K562 (cell line): ENCODE data around the gene UBE3D. TPM values are rescaled to one million over a fixed set of nuclear protein-coding genes. Genes with fewer than 3 reads are reported as not detected.

Experiments used
- ARNT ChIP-seq, 2 experiments: fragments of 450-650 bp; IDR thresholded peaks; 2 replicates each; pipeline ENCODE4 v1.6.1; 2016; ENCODE audit warnings: mild to moderate bottlenecking in 1 of 2
- HNRNPLL ChIP-seq: fragments of 200-400 bp; formaldehyde crosslinking; IDR thresholded peaks from 2 replicates; pipeline ENCODE4 v1.6.1; 2017; ENCODE audit warnings: low read length, low read depth, mild to moderate bottlenecking; ENCODE audit not compliant: poor library complexity, severe bottlenecking
- PRPF4 ChIP-seq: fragments of 200-400 bp; formaldehyde crosslinking; IDR thresholded peaks from one replicate; pipeline ENCODE4 v1.6.1; 2017; ENCODE audit warnings: low read length, low read depth, mild to moderate bottlenecking; ENCODE audit not compliant: insufficient read depth, poor library complexity, severe bottlenecking
- RB1 ChIP-seq: fragments of 450-650 bp; IDR thresholded peaks from 2 replicates; pipeline ENCODE4 v1.6.1; 2017; ENCODE audit warnings: low read depth, mild to moderate bottlenecking
- TBL1XR1 ChIP-seq, 2 experiments: IDR thresholded peaks; 2 replicates each; pipeline ENCODE4 v1.6.1; 2012; ENCODE audit warnings: improper control_type of control experiment in 2 of 2, low read length in 2 of 2, mild to moderate bottlenecking in 1 of 2
- VEZF1 ChIP-seq: fragments of 200-800 bp; sonication (Bioruptor generic); IDR thresholded peaks from 2 replicates; pipeline ENCODE4 v1.6.1; 2017; ENCODE audit warnings: missing genetic modification characterization, missing compliant biosample characterization
- ZBTB1 ChIP-seq: sonication (generic); formaldehyde crosslinking; IDR thresholded peaks from 2 replicates; pipeline ENCODE4 v1.8.1; 2023; ENCODE audit warnings: missing genetic modification reagents, low read depth, mild to moderate bottlenecking, borderline replicate concordance
- ZNF121 ChIP-seq: sonication (generic); formaldehyde crosslinking; conservative IDR thresholded peaks from 2 replicates; pipeline ENCODE4 v1.8.0; 2022; ENCODE audit warnings: missing genetic modification reagents
- ZNF444 ChIP-seq: fragments of 250-450 bp; sonication (Bioruptor Pico); IDR thresholded peaks from 2 replicates; pipeline ENCODE4 v1.4.0; 2020; ENCODE audit warnings: mild to moderate bottlenecking, moderate library complexity
- ZNF699 ChIP-seq: fragments of 250-450 bp; sonication (Bioruptor Pico); IDR thresholded peaks from 2 replicates; pipeline ENCODE4 v1.8.0; 2021; ENCODE audit warnings: mild to moderate bottlenecking, moderate library complexity; ENCODE audit not compliant: insufficient replicate concordance
- polyA plus RNA-seq, 8 experiments: library from polyadenylated mRNA; depleted of rRNA in 4 of 8; stranded (reverse) in 5 of 8; unstranded in 3 of 8; fragments of >200 nt; fragmentation: Nextera tagmentation in 2 of 8; fragmentation: Illumina TruSeq in 1 of 8; extraction: Ambion mirVana in 2 of 8; extraction: Trizol in 1 of 8; gene quantifications; 2 replicates each; pipeline versions ENCODE4 v1.2.1 to v1.2.3, GENCODE V29; 2011 to 2014; ENCODE audit warnings: inconsistent platforms in 1 of 8, missing spikeins in 1 of 8
- total RNA-seq, 7 experiments: library from RNA; depleted of rRNA in 6 of 7; stranded (reverse); fragments of >200 nt in 6 of 7; fragmentation: Illumina TruSeq in 2 of 7; extraction: Trizol in 2 of 7; gene quantifications; 2 replicates each; pipeline versions ENCODE4 v1.2.1 to v1.2.3, GENCODE V29; 2011 to 2021; ENCODE audit warnings: low replicate concordance in 1 of 7
- TF ChIP-seq, protein P1 (sequence below): sonication (generic); formaldehyde crosslinking; IDR thresholded peaks from 2 replicates; pipeline ENCODE4 v1.8.0; 2023; ENCODE audit warnings: mild to moderate bottlenecking, missing genetic modification reagents

Gene UBE3D
- total and polyA plus RNA-seq, 9 of the 15 experiments (the other 6 are each of a cell fraction or from before 2014, with no cell fraction given): 9.4 to 17.6 (median 11.9) TPM

- TF ChIP-seq, protein P1, sequence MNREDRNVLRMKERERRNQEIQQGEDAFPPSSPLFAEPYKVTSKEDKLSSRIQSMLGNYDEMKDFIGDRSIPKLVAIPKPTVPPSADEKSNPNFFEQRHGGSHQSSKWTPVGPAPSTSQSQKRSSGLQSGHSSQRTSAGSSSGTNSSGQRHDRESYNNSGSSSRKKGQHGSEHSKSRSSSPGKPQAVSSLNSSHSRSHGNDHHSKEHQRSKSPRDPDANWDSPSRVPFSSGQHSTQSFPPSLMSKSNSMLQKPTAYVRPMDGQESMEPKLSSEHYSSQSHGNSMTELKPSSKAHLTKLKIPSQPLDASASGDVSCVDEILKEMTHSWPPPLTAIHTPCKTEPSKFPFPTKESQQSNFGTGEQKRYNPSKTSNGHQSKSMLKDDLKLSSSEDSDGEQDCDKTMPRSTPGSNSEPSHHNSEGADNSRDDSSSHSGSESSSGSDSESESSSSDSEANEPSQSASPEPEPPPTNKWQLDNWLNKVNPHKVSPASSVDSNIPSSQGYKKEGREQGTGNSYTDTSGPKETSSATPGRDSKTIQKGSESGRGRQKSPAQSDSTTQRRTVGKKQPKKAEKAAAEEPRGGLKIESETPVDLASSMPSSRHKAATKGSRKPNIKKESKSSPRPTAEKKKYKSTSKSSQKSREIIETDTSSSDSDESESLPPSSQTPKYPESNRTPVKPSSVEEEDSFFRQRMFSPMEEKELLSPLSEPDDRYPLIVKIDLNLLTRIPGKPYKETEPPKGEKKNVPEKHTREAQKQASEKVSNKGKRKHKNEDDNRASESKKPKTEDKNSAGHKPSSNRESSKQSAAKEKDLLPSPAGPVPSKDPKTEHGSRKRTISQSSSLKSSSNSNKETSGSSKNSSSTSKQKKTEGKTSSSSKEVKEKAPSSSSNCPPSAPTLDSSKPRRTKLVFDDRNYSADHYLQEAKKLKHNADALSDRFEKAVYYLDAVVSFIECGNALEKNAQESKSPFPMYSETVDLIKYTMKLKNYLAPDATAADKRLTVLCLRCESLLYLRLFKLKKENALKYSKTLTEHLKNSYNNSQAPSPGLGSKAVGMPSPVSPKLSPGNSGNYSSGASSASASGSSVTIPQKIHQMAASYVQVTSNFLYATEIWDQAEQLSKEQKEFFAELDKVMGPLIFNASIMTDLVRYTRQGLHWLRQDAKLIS (CRISPR knock-in tag): no peak
- TF ChIP-seq HNRNPLL: no peak
- no peak for TF ChIP-seq PRPF4
- TF ChIP-seq ZNF444 (CRISPR knock-in tag): no peak
- no peak for TF ChIP-seq ZBTB1 (CRISPR knock-in tag)
- TF ChIP-seq ZNF121 (CRISPR knock-in tag): no peak
- no peak for TF ChIP-seq VEZF1 (CRISPR knock-in tag)
- TF ChIP-seq TBL1XR1 (IDR thresholded peaks at IDR 0.05; ENCODE audit: low read length in 2 of 2): no peak
- TF ChIP-seq ZNF699 (CRISPR knock-in tag): no peak
- no peak for TF ChIP-seq ARNT (IDR thresholded peaks at IDR 0.05)
- TF ChIP-seq RB1: no peak
These were observed 109.8 kb downstream of the UBE3D start (continued) for GRCh38 chr6:82955841-82956240.
